ENCODE measurements around the gene NPBWR2.

Gene NPBWR2

GRCh38 chr20:64083804-64084684 is 23.3 kb downstream of the NPBWR2 start, which contains the start of gene LKAAEAR1:
Gene LKAAEAR1 (minus strand): TSS chr20:64084398. CDS start chr20:64084219, 179 bp downstream.
- no peak for DNase-seq

- DNase-seq = no peak
Measured at GRCh38 chr20:64083378-64083803, 24.0 kb downstream of the NPBWR2 start.

GRCh38 chr20:64082820-64083377 is 24.5 kb downstream of the NPBWR2 start:
- no peak for DNase-seq

- no peak for DNase-seq
Measured at GRCh38 chr20:64082126-64082731, 25.1 kb downstream of the NPBWR2 start.

GRCh38 chr20:64081624-64081964 is 25.8 kb downstream of the NPBWR2 start:
- no peak for DNase-seq

- DNase-seq = no peak
Measured at GRCh38 chr20:64080813-64081623, 26.3 kb downstream of the NPBWR2 start.

GRCh38 chr20:64080013-64080812 is 27.2 kb downstream of the NPBWR2 start, which contains the start of gene OPRL1:
Gene OPRL1 (plus strand): TSS chr20:64080082. CDS start chr20:64092721, 12,639 bp downstream.
- DNase-seq = no peak

- DNase-seq = no peak
Measured at GRCh38 chr20:64079273-64080012, 27.9 kb downstream of the NPBWR2 start, which contains the start of gene RGS19. Gene RGS19 (minus strand): TSS chr20:64079518. CDS start chr20:64076886, 2,632 bp downstream.

- no peak for DNase-seq
Measured at GRCh38 chr20:64078934-64079272, 28.5 kb downstream of the NPBWR2 start.

- DNase-seq = no peak
Measured at GRCh38 chr20:64077876-64078551, 29.4 kb downstream of the NPBWR2 start.

- DNase-seq = no peak
Measured at GRCh38 chr20:64077541-64077875, 29.9 kb downstream of the NPBWR2 start.

GRCh38 chr20:64077094-64077493 is 30.3 kb downstream of the NPBWR2 start:
- DNase-seq = no peak

GRCh38 chr20:64076061-64076997 is 31.0 kb downstream of the NPBWR2 start:
- DNase-seq = no peak

GRCh38 chr20:64075556-64075955 is 31.8 kb downstream of the NPBWR2 start:
- DNase-seq = no peak

GRCh38 chr20:64074963-64075362 is 32.4 kb downstream of the NPBWR2 start:
- no peak for DNase-seq

- DNase-seq = no peak
Measured at GRCh38 chr20:64074184-64074789, 33.1 kb downstream of the NPBWR2 start.

- DNase-seq = no peak
Measured at GRCh38 chr20:64073476-64074183, 33.7 kb downstream of the NPBWR2 start.

- no peak for DNase-seq
Measured at GRCh38 chr20:64072498-64073063, 34.8 kb downstream of the NPBWR2 start.

Measured in NCI-H1417 treated with DMSO at 0.1 percent for 48 hours (cell line).